Caco-2 (cell line): ENCODE measurements around the gene PLAC8. TPM values are rescaled to one million over a fixed set of nuclear protein-coding genes. Genes with fewer than 3 reads are reported as not detected.
"Not testable (repeated sequence)": the region's sequence is repeated elsewhere in the genome, so short reads cannot be mapped to it uniquely, and the experiment has no call there.

ENCODE experiments used
- BruUV-seq: library from RNA; stranded (reverse); fragments of 400-500 nt; replicated peaks from 2 replicates; lab custom pipeline; 2021; lab: Mats Ljungman, UMichigan
- CTCF ChIA-PET: fragments of 300-600 bp; sonication (Branson Sonifier 250); formaldehyde crosslinking; loops from one replicate; lab custom pipeline; 2022; ENCODE audit warnings: antibody characterized with exemption; lab: Charles Lee
- POLR2A ChIA-PET: fragments of 300-600 bp; sonication (Branson Sonifier 250); formaldehyde crosslinking; loops from one replicate; lab custom pipeline; 2022; ENCODE audit warnings: antibody characterized with exemption; lab: Charles Lee
- DNase-seq, 2 experiments: peaks; one replicate each; pipeline versions ENCODE4 v3.0.0 to v3.0.0-alpha.2; 2020 to 2022
- H3K27me3 ChIP-seq: replicated peaks from 2 replicates; pipeline ENCODE4 v1.6.0; 2011; ENCODE audit warnings: low read length; ENCODE audit not compliant: control insufficient read depth, insufficient read depth
- H3K36me3 ChIP-seq: 2 replicates; pipeline ENCODE4 v1.5.1; 2011; ENCODE audit warnings: low read length; ENCODE audit not compliant: control insufficient read depth, insufficient read depth
- H3K4me1 ChIP-seq: fragments of 250-450 bp; sonication (Bioruptor Pico); 2 replicates; pipeline ENCODE4 v1.5.1; 2020; ENCODE audit warnings: mild to moderate bottlenecking
- H3K4me3 ChIP-seq: 2 replicates; pipeline ENCODE4 v1.5.1; 2011; ENCODE audit warnings: low read depth, mild to moderate bottlenecking, control low read depth, low read length
- H3K9me3 ChIP-seq: fragments of 250-450 bp; sonication (Bioruptor Pico); 2 replicates; pipeline ENCODE4 v1.5.1; 2020; ENCODE audit warnings: mild to moderate bottlenecking, moderate library complexity
- H3K27ac Mint-ChIP-seq: one replicate; pipeline ENCODE4 v1.8.0; 2022; ENCODE audit warnings: mixed read lengths; ENCODE audit not compliant: unreplicated experiment
- H3K27me3 Mint-ChIP-seq: one replicate; pipeline ENCODE4 v1.8.0; 2022; ENCODE audit warnings: mixed read lengths; ENCODE audit not compliant: insufficient read depth, unreplicated experiment
- H3K36me3 Mint-ChIP-seq: one replicate; pipeline ENCODE4 v1.8.0; 2022; ENCODE audit warnings: mild to moderate bottlenecking, mixed read lengths; ENCODE audit not compliant: insufficient read depth, unreplicated experiment
- H3K4me1 Mint-ChIP-seq: one replicate; pipeline ENCODE4 v1.8.0; 2022; ENCODE audit warnings: low read depth, mixed read lengths; ENCODE audit not compliant: unreplicated experiment
- H3K4me3 Mint-ChIP-seq: one replicate; pipeline ENCODE4 v1.8.0; 2022; ENCODE audit warnings: mild to moderate bottlenecking, moderate library complexity, mixed read lengths; ENCODE audit not compliant: unreplicated experiment
- H3K9me3 Mint-ChIP-seq: one replicate; pipeline ENCODE4 v1.8.0; 2022; ENCODE audit warnings: mixed read lengths; ENCODE audit not compliant: unreplicated experiment
- intact Hi-C: fragments of 100-400 bp; cut with micrococcal nuclease; formaldehyde crosslinking; loops from one replicate; pipeline ENCODE4 v1.10.0; 2022; ENCODE audit not compliant: unreplicated experiment
- total RNA-seq: library from RNA; stranded (reverse); gene quantifications from 2 replicates; pipeline ENCODE4 v1.2.3, GENCODE V29; 2022
- TF ChIP-seq, protein P1 (sequence below), 2 experiments: fragments of 200-600 bp in 1 of 2; IDR thresholded peaks; 1 replicate in 1 of 2; 2 replicates in 1 of 2; pipeline versions ENCODE4 v1.5.1 to v1.8.0; 2011 to 2022; ENCODE audit warnings: antibody characterized with exemption in 1 of 2, control low read depth in 1 of 2, inconsistent platforms in 1 of 2, low read depth in 1 of 2, low read length in 1 of 2, mild to moderate bottlenecking in 1 of 2, moderate library complexity in 1 of 2; ENCODE audit not compliant: insufficient read depth in 1 of 2, severe bottlenecking in 1 of 2, unreplicated experiment in 1 of 2

The PLAC8 gene
- total RNA-seq, 1 experiment from 2014 or later = 13.6 TPM

DNA sequence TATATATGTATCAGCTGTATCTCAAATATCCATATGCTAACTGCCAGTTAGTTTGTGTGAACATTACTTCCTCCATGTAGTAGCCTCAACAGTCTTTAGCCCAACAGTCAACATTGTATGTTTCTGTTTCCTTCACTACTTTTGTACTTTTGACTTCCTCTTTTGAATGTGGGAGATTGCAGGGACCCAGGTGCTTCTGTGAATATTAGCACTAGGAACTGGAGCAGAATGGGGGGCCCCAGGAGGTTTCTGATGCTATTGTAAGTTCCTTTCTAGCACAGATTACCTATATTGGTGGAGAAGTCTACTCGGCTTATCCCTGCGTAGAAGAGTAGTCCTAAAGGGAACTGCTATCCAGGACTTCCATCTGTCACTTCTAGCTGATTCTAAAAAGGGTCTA, 2.3 kb downstream of the PLAC8 start:
- ChIA-PET POLR2A (interaction anchor here (1.2 kb wide), 1 partner anchor 172 kb away, joined by 4 read pairs; the partner anchor contains the start of gene COQ2), CTCF (no interaction called here)
- no peak overlapping the region for H3K27ac Mint-ChIP-seq
- TF ChIP-seq, protein P1, sequence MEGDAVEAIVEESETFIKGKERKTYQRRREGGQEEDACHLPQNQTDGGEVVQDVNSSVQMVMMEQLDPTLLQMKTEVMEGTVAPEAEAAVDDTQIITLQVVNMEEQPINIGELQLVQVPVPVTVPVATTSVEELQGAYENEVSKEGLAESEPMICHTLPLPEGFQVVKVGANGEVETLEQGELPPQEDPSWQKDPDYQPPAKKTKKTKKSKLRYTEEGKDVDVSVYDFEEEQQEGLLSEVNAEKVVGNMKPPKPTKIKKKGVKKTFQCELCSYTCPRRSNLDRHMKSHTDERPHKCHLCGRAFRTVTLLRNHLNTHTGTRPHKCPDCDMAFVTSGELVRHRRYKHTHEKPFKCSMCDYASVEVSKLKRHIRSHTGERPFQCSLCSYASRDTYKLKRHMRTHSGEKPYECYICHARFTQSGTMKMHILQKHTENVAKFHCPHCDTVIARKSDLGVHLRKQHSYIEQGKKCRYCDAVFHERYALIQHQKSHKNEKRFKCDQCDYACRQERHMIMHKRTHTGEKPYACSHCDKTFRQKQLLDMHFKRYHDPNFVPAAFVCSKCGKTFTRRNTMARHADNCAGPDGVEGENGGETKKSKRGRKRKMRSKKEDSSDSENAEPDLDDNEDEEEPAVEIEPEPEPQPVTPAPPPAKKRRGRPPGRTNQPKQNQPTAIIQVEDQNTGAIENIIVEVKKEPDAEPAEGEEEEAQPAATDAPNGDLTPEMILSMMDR (IDR thresholded peaks at IDR 0.05; ENCODE audit: insufficient read depth in 1 of 2, low read depth in 1 of 2, low read length in 1 of 2, severe bottlenecking in 1 of 2, unreplicated experiment in 1 of 2) = no peak
- Histone ChIP-seq H3K4me3 (no peak overlapping the region), H3K9me3 (no peaks in the 10 kb centered on the region), H3K27me3 (no peaks in the 10 kb centered on the region), H3K36me3 (no peaks in the 10 kb centered on the region), H3K4me1 (peaks cover 26% of the 10 kb centered on the region)
- peaks cover 27% of the 10 kb centered on the region for H3K4me1 Mint-ChIP-seq
- H3K27me3 Mint-ChIP-seq = no peaks in the 10 kb centered on the region
- H3K9me3 Mint-ChIP-seq = no peaks in the 10 kb centered on the region
- intact Hi-C loops = loop anchor here (5.0 kb wide), 1 partner anchor 95 kb away; no protein-coding TSS in a partner anchor
- no peak for DNase-seq
- H3K36me3 Mint-ChIP-seq = no peaks in the 10 kb centered on the region
- no TSS peak for BruUV-seq
- peak overlapping the region; percentile 58 for H3K4me3 Mint-ChIP-seq

DNA sequence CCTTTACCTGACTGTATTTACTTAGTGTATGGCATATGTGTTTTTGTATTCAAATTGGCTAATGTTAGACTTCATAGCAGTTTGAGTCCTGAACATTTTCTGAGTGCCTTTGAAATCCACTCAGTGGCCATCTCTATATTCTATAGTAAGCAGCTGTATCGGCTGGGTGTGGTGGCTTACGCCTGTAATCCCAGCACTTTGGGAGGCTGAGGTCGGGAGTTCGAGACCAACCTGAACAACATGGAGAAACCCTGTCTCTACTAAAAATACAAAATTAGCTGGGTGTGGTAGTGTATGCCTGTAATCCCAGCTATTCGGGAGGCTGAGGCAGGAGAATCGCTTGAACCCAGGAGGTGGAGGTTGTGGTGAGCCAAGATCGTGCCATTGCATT, 2.8 kb downstream of the PLAC8 start:
- H3K27me3 Mint-ChIP-seq, H3K36me3 ChIP-seq, H3K36me3 Mint-ChIP-seq, H3K27ac Mint-ChIP-seq, H3K4me3 ChIP-seq, POLR2A ChIA-PET, H3K4me3 Mint-ChIP-seq, H3K9me3 Mint-ChIP-seq, BruUV-seq, H3K9me3 ChIP-seq, DNase-seq, H3K27me3 ChIP-seq, CTCF ChIA-PET: not testable (repeated sequence)
- intact Hi-C loops = loop anchor here (2.0 to 5.0 kb wide), 2 partner anchors 96 to 149 kb away; no protein-coding TSS in a partner anchor
- H3K4me1 Mint-ChIP-seq = peaks cover 27% of the 10 kb centered on the region
- peaks cover 26% of the 10 kb centered on the region for H3K4me1 ChIP-seq

DNA sequence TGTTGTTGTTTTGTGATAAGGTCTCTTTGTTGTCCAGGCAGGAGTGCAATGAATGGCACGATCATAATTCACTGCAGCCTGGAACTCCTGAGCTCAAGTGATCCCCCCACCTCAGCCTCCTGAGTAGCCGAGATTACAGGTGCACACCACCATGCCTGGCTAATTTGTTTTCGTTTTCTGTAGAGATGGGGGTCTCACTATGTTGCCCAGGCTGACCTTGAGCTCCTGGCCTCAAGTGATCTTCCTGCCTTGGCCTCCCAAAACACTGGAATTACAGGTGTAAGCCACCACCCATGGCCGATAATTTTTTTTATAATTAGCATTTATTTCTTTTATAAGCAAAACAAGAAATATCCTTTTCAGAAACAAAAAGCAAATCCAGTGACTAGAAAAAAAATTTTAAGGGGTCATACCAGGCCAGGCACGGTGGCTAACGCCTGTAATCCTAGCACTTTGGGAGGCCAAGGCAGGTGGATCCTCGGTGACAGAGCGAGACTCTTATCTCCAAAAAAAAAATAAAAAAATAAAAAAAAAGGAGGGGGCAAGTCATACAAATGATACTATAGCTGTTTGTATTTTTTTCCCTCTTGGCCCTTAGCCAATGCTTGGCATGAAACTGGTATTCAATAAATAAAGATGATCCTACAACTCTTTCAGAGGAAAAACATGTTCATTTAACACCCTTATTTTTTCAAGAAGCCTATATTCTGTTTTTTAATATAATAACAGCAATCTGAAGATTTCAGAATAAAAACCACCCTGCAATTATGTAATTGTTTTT, 3.4 kb downstream of the PLAC8 start:
- peak overlapping the region; percentile 79 for H3K4me3 Mint-ChIP-seq
- Histone ChIP-seq H3K9me3 (no peaks in the 10 kb centered on the region), H3K4me3 (no peak overlapping the region), H3K36me3 (no peaks in the 10 kb centered on the region), H3K27me3 (no peaks in the 10 kb centered on the region), H3K4me1 (peaks cover 26% of the 10 kb centered on the region)
- H3K27ac Mint-ChIP-seq = no peak overlapping the region
- DNase-seq = no peak
- H3K4me1 Mint-ChIP-seq = peaks cover 27% of the 10 kb centered on the region
- intact Hi-C loops = loop anchor here (1.0 to 5.0 kb wide), 3 partner anchors 37 to 150 kb away; no protein-coding TSS in a partner anchor
- TF ChIP-seq, protein P1 (IDR thresholded peaks at IDR 0.05; ENCODE audit: insufficient read depth in 1 of 2, low read depth in 1 of 2, low read length in 1 of 2, severe bottlenecking in 1 of 2, unreplicated experiment in 1 of 2) = no peak
- no peaks in the 10 kb centered on the region for H3K36me3 Mint-ChIP-seq
- H3K9me3 Mint-ChIP-seq = no peaks in the 10 kb centered on the region
- ChIA-PET POLR2A (interaction anchor here (0.6 to 1.0 kb wide), 2 partner anchors 37 to 173 kb away, joined by 4 to 18 read pairs; partner anchors contain the start of gene COQ2), CTCF (interaction anchor here (0.9 to 1.6 kb wide), 7 partner anchors 8 to 174 kb away, joined by 3 to 13 read pairs (median 5); partner anchors contain the start of genes COPS4 and COQ2)
- no peaks in the 10 kb centered on the region for H3K27me3 Mint-ChIP-seq
- BruUV-seq = no TSS peak
